ENCODE measurements around the gene SCN4B.

SCN4B gene

GRCh38 chr11:118111019-118111743 is 41.4 kb downstream of the SCN4B start:
- Mint-ChIP-seq H3K9me3 (peaks cover 4% of the 10 kb centered on the region), H3K4me3 (no peak overlapping the region), H3K36me3 (ENCODE audit: low read depth) (no peaks in the 10 kb centered on the region), H3K27ac (peak overlapping the region; percentile 44), H3K27me3 (ENCODE audit: low read depth, poor library complexity) (peaks cover 18% of the 10 kb centered on the region), H3K4me1 (peaks cover 14% of the 10 kb centered on the region)
- DNase-seq, result no peak
- no peak for TF ChIP-seq CTCF (IDR thresholded peaks at IDR 0.05)

- peaks cover 9% of the 10 kb centered on the region for H3K4me1 Mint-ChIP-seq
- no peaks in the 10 kb centered on the region for H3K9me3 Mint-ChIP-seq
- no peak overlapping the region for H3K4me3 Mint-ChIP-seq
- no peaks in the 10 kb centered on the region for H3K36me3 Mint-ChIP-seq (ENCODE audit: low read depth)
- no peak for DNase-seq
- TF ChIP-seq CTCF (IDR thresholded peaks at IDR 0.05), result no peak
- H3K27me3 Mint-ChIP-seq (ENCODE audit: low read depth, poor library complexity), result peaks cover 21% of the 10 kb centered on the region
- H3K27ac Mint-ChIP-seq, result no peak overlapping the region
Measured at GRCh38 chr11:118109231-118109630, 43.4 kb downstream of the SCN4B start.

GRCh38 chr11:118108513-118108912 is 44.1 kb downstream of the SCN4B start:
- Mint-ChIP-seq H3K27ac (no peak overlapping the region), H3K27me3 (ENCODE audit: low read depth, poor library complexity) (peaks cover 25% of the 10 kb centered on the region), H3K36me3 (ENCODE audit: low read depth) (no peaks in the 10 kb centered on the region), H3K9me3 (no peaks in the 10 kb centered on the region), H3K4me3 (no peak overlapping the region), H3K4me1 (peaks cover 9% of the 10 kb centered on the region)
- DNase-seq, result no peak
- no peak for TF ChIP-seq CTCF (IDR thresholded peaks at IDR 0.05)

- TF ChIP-seq CTCF (IDR thresholded peaks at IDR 0.05), result no peak
Measured at GRCh38 chr11:118106789-118107335, 45.8 kb downstream of the SCN4B start.

GRCh38 chr11:118105657-118106305 is 46.8 kb downstream of the SCN4B start:
- H3K27me3 Mint-ChIP-seq (ENCODE audit: low read depth, poor library complexity), result peaks cover 27% of the 10 kb centered on the region
- H3K9me3 Mint-ChIP-seq, result no peaks in the 10 kb centered on the region
- H3K36me3 Mint-ChIP-seq (ENCODE audit: low read depth), result no peaks in the 10 kb centered on the region
- peaks cover 23% of the 10 kb centered on the region for H3K4me1 Mint-ChIP-seq
- H3K4me3 Mint-ChIP-seq, result no peak overlapping the region
- peak overlapping the region; percentile 42 for H3K27ac Mint-ChIP-seq
- no peak for DNase-seq
- no peak for TF ChIP-seq CTCF (IDR thresholded peaks at IDR 0.05)

More at GRCh38 chr11:118106789-118107335, 45.8 kb downstream of the SCN4B start:
- H3K27ac Mint-ChIP-seq, result no peak overlapping the region
- H3K9me3 Mint-ChIP-seq, result no peaks in the 10 kb centered on the region
- no peaks in the 10 kb centered on the region for H3K36me3 Mint-ChIP-seq (ENCODE audit: low read depth)
- peaks cover 27% of the 10 kb centered on the region for H3K27me3 Mint-ChIP-seq (ENCODE audit: low read depth, poor library complexity)
- H3K4me3 Mint-ChIP-seq, result no peak overlapping the region
- H3K4me1 Mint-ChIP-seq, result peaks cover 20% of the 10 kb centered on the region
- no peak for DNase-seq
